CD14-positive monocyte (primary cell): ENCODE results near the gene C2CD2. TPM values are rescaled to one million over a fixed set of nuclear protein-coding genes. Genes with fewer than 3 reads are reported as not detected.

ENCODE experiments used
- DNase-seq, 3 donors: peaks; one replicate each; pipeline ENCODE4 v3.0.0-alpha.2; 2011 to 2022
- H2AFZ ChIP-seq: 2 replicates; pipeline ENCODE4 v1.6.0; 2012; ENCODE audit warnings: mild to moderate bottlenecking, low read depth, low read length, inconsistent platforms; ENCODE audit not compliant: insufficient read depth, poor library complexity, severe bottlenecking
- H3K27ac ChIP-seq, 2 donors: 1 replicate in 1 of 2; 2 replicates in 1 of 2; pipeline ENCODE4 v1.5.1; 2012 to 2013; ENCODE audit warnings: low read length in 2 of 2, control low read depth in 1 of 2, inconsistent platforms in 1 of 2, low read depth in 1 of 2, mild to moderate bottlenecking in 1 of 2
- H3K27me3 ChIP-seq, 2 donors: one replicate each; pipeline versions ENCODE4 v1.6.0 to v1.6.1; 2011 to 2013; ENCODE audit warnings: low read length in 2 of 2; ENCODE audit not compliant: control insufficient read depth in 2 of 2, insufficient read depth in 2 of 2
- H3K36me3 ChIP-seq, 2 donors: replicated peaks in 1 of 2; 1 replicate in 1 of 2; 2 replicates in 1 of 2; pipeline versions ENCODE4 v1.5.1 to v1.6.1; 2012 to 2013; ENCODE audit warnings: low read length in 2 of 2, control low read depth in 1 of 2, inconsistent platforms in 1 of 2, mild to moderate bottlenecking in 1 of 2; ENCODE audit not compliant: insufficient read depth in 2 of 2, control insufficient read depth in 1 of 2
- H3K4me1 ChIP-seq, 2 donors: 1 replicate in 1 of 2; 2 replicates in 1 of 2; pipeline versions ENCODE4 v1.5.1 to v1.6.1; 2012 to 2013; ENCODE audit warnings: low read length in 2 of 2, control low read depth in 1 of 2, inconsistent platforms in 1 of 2, mild to moderate bottlenecking in 1 of 2, moderate library complexity in 1 of 2; ENCODE audit not compliant: insufficient read depth in 2 of 2, control insufficient read depth in 1 of 2
- H3K4me2 ChIP-seq: replicated peaks from 2 replicates; pipeline ENCODE3; 2012; ENCODE audit warnings: low read length, moderate library complexity, mild to moderate bottlenecking; ENCODE audit not compliant: poor library complexity, severe bottlenecking; ENCODE audit errors: extremely low read depth
- H3K4me3 ChIP-seq, 3 experiments: fragments of 200-600 bp in 1 of 3; sonication (generic) in 1 of 3; replicated peaks in 1 of 3; 1 replicate in 2 of 3; 2 replicates in 1 of 3; pipeline ENCODE4 v1.5.1; 2011 to 2013; ENCODE audit warnings: low read length in 3 of 3, mild to moderate bottlenecking in 3 of 3, control low read depth in 2 of 3, low read depth in 2 of 3, inconsistent platforms in 1 of 3, moderate library complexity in 1 of 3
- H3K79me2 ChIP-seq: 2 replicates; pipeline ENCODE4 v1.6.0; 2012; ENCODE audit warnings: mild to moderate bottlenecking, control low read depth, inconsistent platforms, low read length, moderate library complexity; ENCODE audit not compliant: insufficient read depth
- H3K9ac ChIP-seq: 2 replicates; pipeline ENCODE4 v1.6.0; 2017; ENCODE audit warnings: low read length, mild to moderate bottlenecking; ENCODE audit not compliant: insufficient read depth, poor library complexity, severe bottlenecking
- H3K9me3 ChIP-seq, 2 donors: replicated peaks in 1 of 2; 1 replicate in 1 of 2; 2 replicates in 1 of 2; pipeline versions ENCODE4 v1.5.1 to v1.6.1; 2012 to 2013; ENCODE audit warnings: low read length in 2 of 2, control low read depth in 1 of 2; ENCODE audit not compliant: control insufficient read depth in 1 of 2, insufficient read depth in 1 of 2
- H4K20me1 ChIP-seq: 2 replicates; pipeline ENCODE4 v1.6.0; 2012; ENCODE audit warnings: mild to moderate bottlenecking, low read length, control low read depth, moderate library complexity; ENCODE audit not compliant: insufficient read depth
- H3K27ac Mint-ChIP-seq, 7 donors: one replicate each; pipeline ENCODE4 v1.8.0; 2020; ENCODE audit warnings: mild to moderate bottlenecking in 7 of 7, mixed read lengths in 7 of 7, moderate library complexity in 6 of 7, inconsistent platforms in 2 of 7
- H3K27me3 Mint-ChIP-seq, 3 donors: one replicate each; pipeline ENCODE4 v1.8.0; 2021 to 2022; ENCODE audit warnings: low read depth in 3 of 3, mild to moderate bottlenecking in 3 of 3, mixed read lengths in 3 of 3, moderate library complexity in 3 of 3, inconsistent platforms in 1 of 3
- H3K36me3 Mint-ChIP-seq, 2 donors: one replicate each; pipeline ENCODE4 v1.8.0; 2020; ENCODE audit warnings: mixed read lengths in 2 of 2, inconsistent platforms in 1 of 2, mild to moderate bottlenecking in 1 of 2
- H3K4me1 Mint-ChIP-seq: one replicate; pipeline ENCODE4 v1.8.0; 2020; ENCODE audit warnings: mild to moderate bottlenecking, mixed read lengths
- H3K4me3 Mint-ChIP-seq, 2 donors: one replicate each; pipeline ENCODE4 v1.8.0; 2020; ENCODE audit warnings: mild to moderate bottlenecking in 2 of 2, mixed read lengths in 2 of 2, moderate library complexity in 1 of 2
- H3K9me3 Mint-ChIP-seq, 7 donors: one replicate each; pipeline ENCODE4 v1.8.0; 2020 to 2022; ENCODE audit warnings: mixed read lengths in 7 of 7, mild to moderate bottlenecking in 6 of 7, moderate library complexity in 6 of 7, inconsistent platforms in 2 of 7
- WGBS: methylation state at CpG from one replicate; pipeline ENCODE4 v1.1.5; 2013; ENCODE audit warnings: missing lambda C conversion rate; ENCODE audit not compliant: insufficient coverage; 5-methylcytosine and 5-hydroxymethylcytosine counted together
- intact Hi-C, 2 donors: fragments of 100-400 bp; cut with micrococcal nuclease; formaldehyde crosslinking; loops; one replicate each; pipeline versions ENCODE4 v1.15.0 to v1.15.1; 2023
- polyA plus RNA-seq, 3 donors: library from polyadenylated mRNA; depleted of rRNA in 1 of 3; unstranded in 2 of 3; stranded (reverse) in 1 of 3; fragments of 300-500 nt in 2 of 3; fragments of >200 nt in 1 of 3; fragmentation: Illumina TruSeq in 2 of 3; gene quantifications; 1 replicate in 2 of 3; 2 replicates in 1 of 3; pipeline ENCODE4 v1.2.3, GENCODE V29; 2012 to 2021
- TF ChIP-seq, protein P1 (sequence below): fragments of 200-600 bp; IDR thresholded peaks from one replicate; pipeline ENCODE4 v1.8.0; 2022; ENCODE audit warnings: antibody characterized with exemption, mild to moderate bottlenecking

The C2CD2 gene
- polyA plus RNA-seq, 3 donors, result 1.4 to 17.0 (median 3.8) TPM

DNA sequence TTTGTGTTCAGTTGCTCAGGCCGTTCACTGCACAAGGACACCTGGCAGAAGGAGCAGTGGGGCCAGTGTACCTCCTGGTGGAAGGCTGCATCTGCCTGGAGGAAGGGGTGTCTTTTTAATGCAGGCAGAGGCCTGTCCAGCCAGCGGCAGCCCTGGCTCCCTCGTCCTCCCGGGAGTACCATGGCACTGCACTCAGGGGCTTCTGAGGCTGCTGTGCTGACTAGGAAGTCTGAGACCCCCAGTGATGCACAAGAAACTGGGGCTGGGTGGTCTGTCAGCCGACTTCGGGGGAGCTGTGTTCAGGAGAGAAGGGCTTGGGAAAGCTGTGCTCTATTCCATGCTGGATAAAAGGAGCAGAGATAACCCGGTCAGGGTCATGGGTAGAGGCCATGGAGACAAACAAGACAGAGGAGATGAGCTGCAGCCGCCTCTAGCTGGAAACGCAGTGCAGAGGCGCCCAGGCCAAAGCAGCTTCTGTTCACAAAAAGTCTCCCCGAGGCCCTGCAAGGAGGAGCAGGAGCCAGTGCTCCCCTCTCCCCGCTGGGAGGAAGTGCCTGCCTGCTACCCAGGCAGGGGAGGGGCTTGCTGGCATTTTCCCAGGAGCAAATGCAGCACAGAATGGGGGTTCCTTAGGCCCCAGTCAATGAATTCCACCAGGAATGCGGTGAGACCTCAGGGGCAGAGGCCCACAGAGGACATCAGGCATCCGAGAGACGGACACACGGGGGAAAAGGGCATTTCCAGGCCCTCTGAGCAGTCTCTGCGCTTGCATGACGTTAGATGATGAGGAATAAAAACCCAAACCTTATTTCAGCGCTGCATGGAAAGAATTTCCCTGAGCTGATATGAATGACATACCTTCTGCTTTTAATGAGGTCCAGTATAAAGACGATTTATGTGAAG lies 17.2 kb upstream of the C2CD2 start:
- Histone ChIP-seq H3K27ac (no peak overlapping the region), H3K9ac (no peak overlapping the region), H3K4me1 (peaks cover 8 to 11% of the 10 kb centered on the region in 2 donors), H3K27me3 (no peaks in the 10 kb centered on the region), H3K79me2 (no peaks in the 10 kb centered on the region), H3K4me2 (no peak overlapping the region), H3K9me3 (no peaks in the 10 kb centered on the region), H3K4me3 (no peak overlapping the region), H4K20me1 (no peaks in the 10 kb centered on the region), H2AFZ (no peak overlapping the region), H3K36me3 (no peaks in the 10 kb centered on the region)
- Mint-ChIP-seq H3K36me3 (no peaks in the 10 kb centered on the region), H3K4me3 (no peak overlapping the region), H3K9me3 (no peaks in the 10 kb centered on the region), H3K27me3 (peaks cover 1 to 3% (median 2%) of the 10 kb centered on the region in 3 donors), H3K4me1 (peaks cover 10% of the 10 kb centered on the region), H3K27ac (no peak overlapping the region)
- TF ChIP-seq, protein P1, sequence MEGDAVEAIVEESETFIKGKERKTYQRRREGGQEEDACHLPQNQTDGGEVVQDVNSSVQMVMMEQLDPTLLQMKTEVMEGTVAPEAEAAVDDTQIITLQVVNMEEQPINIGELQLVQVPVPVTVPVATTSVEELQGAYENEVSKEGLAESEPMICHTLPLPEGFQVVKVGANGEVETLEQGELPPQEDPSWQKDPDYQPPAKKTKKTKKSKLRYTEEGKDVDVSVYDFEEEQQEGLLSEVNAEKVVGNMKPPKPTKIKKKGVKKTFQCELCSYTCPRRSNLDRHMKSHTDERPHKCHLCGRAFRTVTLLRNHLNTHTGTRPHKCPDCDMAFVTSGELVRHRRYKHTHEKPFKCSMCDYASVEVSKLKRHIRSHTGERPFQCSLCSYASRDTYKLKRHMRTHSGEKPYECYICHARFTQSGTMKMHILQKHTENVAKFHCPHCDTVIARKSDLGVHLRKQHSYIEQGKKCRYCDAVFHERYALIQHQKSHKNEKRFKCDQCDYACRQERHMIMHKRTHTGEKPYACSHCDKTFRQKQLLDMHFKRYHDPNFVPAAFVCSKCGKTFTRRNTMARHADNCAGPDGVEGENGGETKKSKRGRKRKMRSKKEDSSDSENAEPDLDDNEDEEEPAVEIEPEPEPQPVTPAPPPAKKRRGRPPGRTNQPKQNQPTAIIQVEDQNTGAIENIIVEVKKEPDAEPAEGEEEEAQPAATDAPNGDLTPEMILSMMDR, result no peak
- intact Hi-C loops, result no loop called here
- 74% methylated on average over 12 of the region's 20 CpGs for WGBS
- no peak for DNase-seq

DNA sequence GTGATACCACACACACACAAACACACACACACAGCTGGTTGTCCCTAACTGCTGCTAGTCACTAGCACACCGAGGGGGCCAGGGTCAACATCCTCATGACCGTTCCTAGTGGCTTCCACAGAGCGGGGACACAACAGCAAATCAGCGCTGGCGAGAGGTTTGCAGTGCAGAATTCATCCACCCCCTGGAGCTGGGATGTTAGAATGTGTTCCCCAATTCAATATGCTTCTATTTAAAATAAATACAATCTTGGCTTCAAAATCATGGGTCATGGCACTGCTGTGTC lies 16.2 kb upstream of the C2CD2 start:
- no peak for DNase-seq
- Histone ChIP-seq H3K36me3 (no peaks in the 10 kb centered on the region), H3K9me3 (no peaks in the 10 kb centered on the region), H4K20me1 (no peaks in the 10 kb centered on the region), H3K9ac (no peak overlapping the region), H3K79me2 (no peaks in the 10 kb centered on the region), H3K27ac (no peak overlapping the region), H3K27me3 (no peaks in the 10 kb centered on the region), H3K4me3 (no peak overlapping the region), H2AFZ (no peak overlapping the region), H3K4me2 (no peak overlapping the region), H3K4me1 (peaks cover 8 to 11% of the 10 kb centered on the region in 2 donors)
- Mint-ChIP-seq H3K36me3 (no peaks in the 10 kb centered on the region), H3K9me3 (no peaks in the 10 kb centered on the region), H3K27ac (no peak overlapping the region), H3K4me1 (peaks cover 10% of the 10 kb centered on the region), H3K27me3 (peaks cover 2 to 6% (median 3%) of the 10 kb centered on the region in 3 donors), H3K4me3 (no peak overlapping the region)
- TF ChIP-seq, protein P1, result no peak
- no CpG with 5 or more reads among the region's 5 CpGs for WGBS
- intact Hi-C loops, result no loop called here
